Measurements from ENCODE around the gene VSIR.

VSIR gene

GRCh38 chr10:71708897-71709882, 64.1 kb downstream of the VSIR start:
- Histone ChIP-seq H3K9me3 (ENCODE audit: insufficient read depth, low read depth, low read length) (no peaks in the 10 kb centered on the region), H3K36me3 (ENCODE audit: insufficient read depth, low read depth, low read length) (no peaks in the 10 kb centered on the region), H3K4me3 (ENCODE audit: low read length) (no peak overlapping the region), H3K9ac (ENCODE audit: low read depth, low read length) (no peak overlapping the region), H3K4me1 (ENCODE audit: insufficient read depth, low read length) (no peaks in the 10 kb centered on the region), H3K27me3 (ENCODE audit: insufficient read depth, low read length) (no peaks in the 10 kb centered on the region), H3K27ac (ENCODE audit: low read length) (no peak overlapping the region)

GRCh38 chr10:71708301-71708703, 65.0 kb downstream of the VSIR start:
- Histone ChIP-seq H3K9me3 (ENCODE audit: insufficient read depth, low read depth, low read length) (no peaks in the 10 kb centered on the region), H3K4me1 (ENCODE audit: insufficient read depth, low read length) (no peaks in the 10 kb centered on the region), H3K36me3 (ENCODE audit: insufficient read depth, low read depth, low read length) (no peaks in the 10 kb centered on the region), H3K9ac (ENCODE audit: low read depth, low read length) (no peak overlapping the region), H3K4me3 (ENCODE audit: low read length) (no peak overlapping the region; the same call in 1 of the 2 replicates), H3K27ac (ENCODE audit: low read length) (no peak overlapping the region), H3K27me3 (ENCODE audit: insufficient read depth, low read length) (no peaks in the 10 kb centered on the region)

GRCh38 chr10:71707240-71707789, 66.0 kb downstream of the VSIR start:
- Histone ChIP-seq H3K9me3 (ENCODE audit: insufficient read depth, low read depth, low read length) (no peaks in the 10 kb centered on the region), H3K9ac (ENCODE audit: low read depth, low read length) (no peak overlapping the region), H3K27me3 (ENCODE audit: insufficient read depth, low read length) (no peaks in the 10 kb centered on the region), H3K4me1 (ENCODE audit: insufficient read depth, low read length) (no peaks in the 10 kb centered on the region), H3K27ac (ENCODE audit: low read length) (no peak overlapping the region), H3K4me3 (ENCODE audit: low read length) (no peak overlapping the region), H3K36me3 (ENCODE audit: insufficient read depth, low read depth, low read length) (no peaks in the 10 kb centered on the region)

GRCh38 chr10:71706216-71707121, 66.9 kb downstream of the VSIR start:
- Histone ChIP-seq H3K4me1 (ENCODE audit: insufficient read depth, low read length) (no peaks in the 10 kb centered on the region), H3K4me3 (ENCODE audit: low read length) (no peak overlapping the region), H3K27ac (ENCODE audit: low read length) (no peak overlapping the region), H3K9me3 (ENCODE audit: insufficient read depth, low read depth, low read length) (no peaks in the 10 kb centered on the region), H3K27me3 (ENCODE audit: insufficient read depth, low read length) (no peaks in the 10 kb centered on the region), H3K9ac (ENCODE audit: low read depth, low read length) (no peak overlapping the region), H3K36me3 (ENCODE audit: insufficient read depth, low read depth, low read length) (no peaks in the 10 kb centered on the region)

- no peaks in the 10 kb centered on the region for H3K9me3 ChIP-seq (ENCODE audit: insufficient read depth, low read depth, low read length)
- H3K36me3 ChIP-seq (ENCODE audit: insufficient read depth, low read depth, low read length): no peaks in the 10 kb centered on the region
- no peak overlapping the region for H3K27ac ChIP-seq (ENCODE audit: low read length)
- H3K27me3 ChIP-seq (ENCODE audit: insufficient read depth, low read length): no peaks in the 10 kb centered on the region
- no peak overlapping the region for H3K9ac ChIP-seq (ENCODE audit: low read depth, low read length)
- H3K4me1 ChIP-seq (ENCODE audit: insufficient read depth, low read length): no peaks in the 10 kb centered on the region
- no peak overlapping the region for H3K4me3 ChIP-seq (ENCODE audit: low read length)
These were observed 67.7 kb downstream of the VSIR start for GRCh38 chr10:71705582-71705981.

- Histone ChIP-seq H3K4me3 (ENCODE audit: low read length) (no peak overlapping the region), H3K9me3 (ENCODE audit: insufficient read depth, low read depth, low read length) (no peaks in the 10 kb centered on the region), H3K36me3 (ENCODE audit: insufficient read depth, low read depth, low read length) (no peaks in the 10 kb centered on the region), H3K27me3 (ENCODE audit: insufficient read depth, low read length) (no peaks in the 10 kb centered on the region), H3K9ac (ENCODE audit: low read depth, low read length) (no peak overlapping the region), H3K27ac (ENCODE audit: low read length) (no peak overlapping the region), H3K4me1 (ENCODE audit: insufficient read depth, low read length) (no peaks in the 10 kb centered on the region)
These were observed 68.5 kb downstream of the VSIR start for GRCh38 chr10:71704816-71705215.

- Histone ChIP-seq H3K9ac (ENCODE audit: low read depth, low read length) (no peak overlapping the region), H3K27me3 (ENCODE audit: insufficient read depth, low read length) (no peaks in the 10 kb centered on the region), H3K9me3 (ENCODE audit: insufficient read depth, low read depth, low read length) (no peaks in the 10 kb centered on the region), H3K4me3 (ENCODE audit: low read length) (no peak overlapping the region), H3K27ac (ENCODE audit: low read length) (no peak overlapping the region), H3K36me3 (ENCODE audit: insufficient read depth, low read depth, low read length) (no peaks in the 10 kb centered on the region), H3K4me1 (ENCODE audit: insufficient read depth, low read length) (no peaks in the 10 kb centered on the region)
These were observed 69.7 kb downstream of the VSIR start for GRCh38 chr10:71703577-71703976.

GRCh38 chr10:71701496-71702132, 71.7 kb downstream of the VSIR start:
- Histone ChIP-seq H3K4me1 (ENCODE audit: insufficient read depth, low read length) (no peaks in the 10 kb centered on the region), H3K9ac (ENCODE audit: low read depth, low read length) (no peak overlapping the region), H3K27me3 (ENCODE audit: insufficient read depth, low read length) (no peaks in the 10 kb centered on the region), H3K9me3 (ENCODE audit: insufficient read depth, low read depth, low read length) (no peaks in the 10 kb centered on the region), H3K36me3 (ENCODE audit: insufficient read depth, low read depth, low read length) (no peaks in the 10 kb centered on the region), H3K27ac (ENCODE audit: low read length) (no peak overlapping the region), H3K4me3 (ENCODE audit: low read length) (no peak overlapping the region)

GRCh38 chr10:71700731-71701368, 72.5 kb downstream of the VSIR start:
- Histone ChIP-seq H3K9me3 (ENCODE audit: insufficient read depth, low read depth, low read length) (no peaks in the 10 kb centered on the region), H3K27me3 (ENCODE audit: insufficient read depth, low read length) (no peaks in the 10 kb centered on the region), H3K27ac (ENCODE audit: low read length) (no peak overlapping the region), H3K36me3 (ENCODE audit: insufficient read depth, low read depth, low read length) (no peaks in the 10 kb centered on the region), H3K4me1 (ENCODE audit: insufficient read depth, low read length) (no peaks in the 10 kb centered on the region), H3K9ac (ENCODE audit: low read depth, low read length) (no peak overlapping the region), H3K4me3 (ENCODE audit: low read length) (no peak overlapping the region)

GRCh38 chr10:71698737-71699136, 74.6 kb downstream of the VSIR start:
- no peaks in the 10 kb centered on the region for H3K4me1 ChIP-seq (ENCODE audit: insufficient read depth, low read length)
- no peak overlapping the region for H3K4me3 ChIP-seq (ENCODE audit: low read length)
- no peak overlapping the region for H3K27ac ChIP-seq (ENCODE audit: low read length)
- H3K9me3 ChIP-seq (ENCODE audit: insufficient read depth, low read depth, low read length): no peaks in the 10 kb centered on the region
- H3K36me3 ChIP-seq (ENCODE audit: insufficient read depth, low read depth, low read length): no peaks in the 10 kb centered on the region
- H3K9ac ChIP-seq (ENCODE audit: low read depth, low read length): no peak overlapping the region
- no peaks in the 10 kb centered on the region for H3K27me3 ChIP-seq (ENCODE audit: insufficient read depth, low read length)
